Measurements from ENCODE around the gene S1PR1.

S1PR1 gene

GRCh38 chr1:101278238-101278637 lies 41.4 kb downstream of the S1PR1 start:
- no peak for DNase-seq (ENCODE audit: insufficient read length, low spot score)
- no peak for FAIRE-seq

DNA sequence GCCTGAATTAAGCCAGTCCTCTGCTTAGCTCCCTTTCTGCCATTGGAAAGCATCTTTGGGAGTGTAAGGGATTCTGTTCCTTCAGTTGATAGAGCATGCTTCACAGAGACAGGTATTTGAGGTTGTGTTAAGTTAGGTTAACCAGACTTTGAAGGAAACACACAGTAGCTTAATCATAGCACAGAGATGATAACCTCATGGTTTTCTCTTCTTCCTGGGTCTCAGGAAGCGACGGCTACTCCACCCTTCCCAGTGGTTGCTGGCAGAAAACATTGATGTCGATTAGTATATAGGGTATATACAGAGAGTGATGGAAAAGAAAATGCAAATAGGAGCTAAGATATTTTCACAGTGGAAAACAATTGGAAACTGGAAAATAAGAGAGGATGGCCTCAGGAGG lies 42.0 kb downstream of the S1PR1 start:
- FAIRE-seq (no peak), DNase-seq (ENCODE audit: insufficient read length, low spot score) (no peak)

DNA sequence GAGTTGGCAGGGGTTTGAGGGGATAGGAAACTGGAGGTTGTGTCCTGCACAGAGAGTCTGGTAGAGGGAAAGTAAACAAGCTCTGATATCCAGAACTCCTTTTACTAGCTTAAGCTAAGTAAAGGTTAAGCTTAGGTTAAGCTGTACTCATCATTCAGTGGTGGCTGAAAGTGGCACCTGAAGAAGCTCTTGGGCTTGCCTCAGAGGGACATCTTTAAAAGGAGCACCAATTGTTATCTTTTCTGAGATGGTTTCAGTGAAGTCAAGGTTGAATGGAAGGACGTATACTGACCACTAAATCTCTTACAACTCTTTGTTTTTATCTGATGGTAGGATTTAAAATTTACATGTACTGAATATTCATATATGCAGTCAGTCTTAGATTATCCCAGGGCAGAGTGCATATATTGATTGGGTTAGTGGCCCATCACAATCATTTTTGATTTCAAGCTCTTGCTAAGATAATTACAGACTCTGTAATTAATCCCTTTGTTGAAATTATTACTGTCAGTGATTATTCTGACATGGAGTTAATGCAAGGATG lies 43.3 kb downstream of the S1PR1 start:
- FAIRE-seq (no peak), DNase-seq (ENCODE audit: insufficient read length, low spot score) (no peak)

- no peak for DNase-seq (ENCODE audit: insufficient read length, low spot score)
- FAIRE-seq: no peak
Observed at GRCh38 chr1:101280942-101281654, 44.3 kb downstream of the S1PR1 start.

DNA sequence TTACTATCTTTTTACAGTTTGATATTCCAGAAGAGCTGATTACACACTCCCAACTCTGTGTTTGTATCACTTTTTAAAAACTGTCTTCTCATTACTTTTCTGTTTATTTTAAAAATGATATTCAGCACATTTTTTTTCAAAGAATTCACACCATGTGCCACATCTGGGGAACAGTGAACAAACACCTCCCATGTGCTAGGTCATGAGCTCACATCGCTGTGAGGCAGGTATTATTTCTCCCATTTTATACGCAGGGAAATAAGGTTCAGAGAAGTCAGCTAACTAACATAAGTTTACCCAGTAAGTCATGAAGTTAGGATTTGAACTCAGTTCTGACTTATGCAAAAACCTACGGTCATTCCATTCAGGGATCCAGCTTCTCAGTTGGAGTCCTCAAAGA lies 44.9 kb downstream of the S1PR1 start:
- no peak for DNase-seq (ENCODE audit: insufficient read length, low spot score)
- no peak for FAIRE-seq

- FAIRE-seq: no peak
Observed at GRCh38 chr1:101282314-101283038, 45.7 kb downstream of the S1PR1 start.

GRCh38 chr1:101283443-101283842 lies 46.6 kb downstream of the S1PR1 start:
- DNase-seq (ENCODE audit: insufficient read length, low spot score) (no peak), FAIRE-seq (no peak)

More at GRCh38 chr1:101282314-101283038, 45.7 kb downstream of the S1PR1 start:
- no peak for DNase-seq (ENCODE audit: insufficient read length, low spot score)

- FAIRE-seq (no peak), DNase-seq (ENCODE audit: insufficient read length, low spot score) (no peak)
Observed at GRCh38 chr1:101284021-101284420, 47.2 kb downstream of the S1PR1 start.

- no peak for DNase-seq (ENCODE audit: insufficient read length, low spot score)
- no peak for FAIRE-seq
Observed at GRCh38 chr1:101284622-101285218, 47.9 kb downstream of the S1PR1 start.

GRCh38 chr1:101285922-101286570 lies 49.2 kb downstream of the S1PR1 start:
- FAIRE-seq (no peak), DNase-seq (ENCODE audit: insufficient read length, low spot score) (no peak)

DNA sequence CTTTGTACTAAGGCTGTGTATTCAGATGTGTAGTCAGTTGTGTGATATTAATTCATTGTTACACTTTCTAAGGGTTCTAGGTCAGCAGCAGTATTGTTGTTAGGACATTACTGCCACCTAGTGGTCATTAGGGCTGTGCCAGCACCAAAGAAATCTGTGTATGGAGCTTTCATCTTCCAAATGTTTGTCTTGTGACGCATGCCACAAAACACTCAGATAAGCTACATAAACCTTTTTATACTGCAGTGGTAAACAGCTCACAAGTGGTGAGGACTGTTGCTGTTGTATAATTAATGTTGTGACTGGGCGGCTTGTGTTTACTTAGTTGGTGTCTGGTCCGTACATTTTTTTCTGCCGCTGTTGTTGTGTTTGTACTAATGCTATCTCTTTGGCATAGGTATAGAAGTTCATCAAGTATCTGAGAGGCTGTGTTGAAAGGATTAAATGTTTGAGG lies 51.7 kb downstream of the S1PR1 start:
- FAIRE-seq (no peak), DNase-seq (ENCODE audit: insufficient read length, low spot score) (peak; percentile 50)

- no peak for DNase-seq (ENCODE audit: insufficient read length, low spot score)
- FAIRE-seq: no peak
Observed at GRCh38 chr1:101290119-101290921, 53.5 kb downstream of the S1PR1 start.

Data from HTR-8/SVneo (cell line).